Activated naive CD4-positive, alpha-beta T cell treated with anti-CD3 and anti-CD28 coated beads, Interleukin-2, amount 50 U/mL, for 24 hours (primary cell): ENCODE results near the gene ABHD18.
"Not testable (repeated sequence)": the region's sequence is repeated elsewhere in the genome, so short reads cannot be mapped to it uniquely, and the experiment has no call there.

Source experiments
- H3K27ac Mint-ChIP-seq: one replicate; pipeline ENCODE4 v1.8.0; 2021; ENCODE audit warnings: mild to moderate bottlenecking, mixed read lengths
- H3K27me3 Mint-ChIP-seq: one replicate; pipeline ENCODE4 v1.8.0; 2021; ENCODE audit warnings: mixed read lengths
- H3K36me3 Mint-ChIP-seq: one replicate; pipeline ENCODE4 v1.8.0; 2021; ENCODE audit warnings: mixed read lengths
- H3K4me1 Mint-ChIP-seq: one replicate; pipeline ENCODE4 v1.8.0; 2021; ENCODE audit warnings: mixed read lengths
- H3K4me3 Mint-ChIP-seq: one replicate; pipeline ENCODE4 v1.8.0; 2021; ENCODE audit warnings: mild to moderate bottlenecking, mixed read lengths
- H3K9me3 Mint-ChIP-seq: one replicate; pipeline ENCODE4 v1.8.0; 2021; ENCODE audit warnings: mixed read lengths

Gene ABHD18

DNA sequence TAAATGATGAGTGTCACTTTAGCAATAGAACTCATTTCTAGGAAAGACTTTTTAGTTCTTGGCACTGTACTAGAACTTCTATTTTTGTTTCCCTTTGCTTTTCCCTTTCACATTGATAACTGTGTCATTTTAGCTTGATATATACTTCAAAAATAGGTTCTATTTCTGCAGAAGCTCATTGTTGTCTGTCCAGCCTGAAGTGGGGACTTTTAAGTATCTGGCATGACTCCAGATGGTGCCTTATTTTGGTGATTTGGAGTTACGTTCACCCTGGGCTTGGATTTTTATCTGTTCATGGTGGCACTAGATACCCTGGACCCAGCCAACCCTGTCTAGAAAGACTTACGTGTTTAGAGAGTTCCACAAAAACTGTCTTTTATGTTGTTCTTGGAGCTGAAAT lies 3.4 kb downstream of the ABHD18 start:
- Mint-ChIP-seq H3K9me3 (no peaks in the 10 kb centered on the region), H3K4me3 (no peak overlapping the region), H3K27ac (no peak overlapping the region)

DNA sequence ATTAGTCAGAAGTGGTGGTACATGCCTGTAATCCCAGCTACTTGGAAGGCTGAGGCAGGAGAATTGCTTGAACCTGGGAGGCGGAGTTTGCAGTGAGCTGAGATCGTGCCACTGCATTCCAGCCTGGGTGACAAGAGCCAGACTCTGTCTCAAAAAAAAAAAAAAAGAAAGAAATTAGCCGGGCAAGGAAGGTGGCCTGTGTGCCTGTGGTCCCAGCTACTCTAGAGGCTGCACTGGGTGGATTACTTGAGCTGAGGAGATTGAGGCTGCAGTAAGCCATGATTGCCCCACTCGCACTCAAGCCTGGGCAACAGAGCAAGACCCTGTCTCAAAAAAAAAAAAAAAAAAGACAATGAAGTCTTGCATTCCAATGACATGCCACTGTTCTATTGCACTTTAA lies 5.7 kb downstream of the ABHD18 start:
- not testable (repeated sequence) for H3K27me3 Mint-ChIP-seq, H3K27ac Mint-ChIP-seq, H3K36me3 Mint-ChIP-seq, H3K9me3 Mint-ChIP-seq, H3K4me3 Mint-ChIP-seq
- peaks cover 32% of the 10 kb centered on the region for H3K4me1 Mint-ChIP-seq

More for the DNA sequence above, 3.4 kb downstream of the ABHD18 start:
- H3K36me3 Mint-ChIP-seq: peaks cover 1% of the 10 kb centered on the region
- H3K27me3 Mint-ChIP-seq: no peaks in the 10 kb centered on the region
- H3K4me1 Mint-ChIP-seq: peaks cover 28% of the 10 kb centered on the region

DNA sequence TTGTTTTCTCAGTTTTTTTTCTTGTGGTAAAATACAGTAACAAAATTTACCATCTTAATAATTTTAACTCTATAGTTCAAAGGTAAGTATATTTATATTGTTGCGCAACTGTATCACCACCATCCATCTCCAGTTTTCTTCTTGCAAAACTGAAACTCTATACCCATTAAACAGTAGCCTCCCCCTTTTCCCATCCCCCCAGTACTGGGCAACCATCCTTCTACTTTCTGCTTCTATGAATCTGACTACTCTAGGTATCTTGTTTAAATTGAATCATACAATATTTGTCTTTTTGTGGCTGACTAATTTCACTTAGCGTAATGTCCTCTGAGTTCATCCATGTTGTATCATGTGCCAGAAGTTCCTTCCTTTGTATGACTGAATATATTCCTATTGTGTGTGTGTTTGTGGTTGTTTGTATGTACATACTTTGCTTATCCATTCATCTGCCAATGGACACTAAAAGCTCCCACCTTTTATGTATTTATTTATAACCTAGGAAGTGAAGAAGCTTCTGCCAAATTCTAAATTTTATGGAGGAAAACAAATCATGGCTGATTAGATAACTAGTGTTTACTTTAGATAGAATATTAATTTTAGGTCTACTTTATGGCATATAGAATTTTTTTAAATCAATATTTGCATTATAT lies 10.0 kb downstream of the ABHD18 start:
- Mint-ChIP-seq H3K4me1 (peaks cover 12% of the 10 kb centered on the region), H3K9me3 (no peaks in the 10 kb centered on the region), H3K27ac (no peak overlapping the region), H3K36me3 (peaks cover 12% of the 10 kb centered on the region), H3K27me3 (no peaks in the 10 kb centered on the region), H3K4me3 (no peak overlapping the region)

DNA sequence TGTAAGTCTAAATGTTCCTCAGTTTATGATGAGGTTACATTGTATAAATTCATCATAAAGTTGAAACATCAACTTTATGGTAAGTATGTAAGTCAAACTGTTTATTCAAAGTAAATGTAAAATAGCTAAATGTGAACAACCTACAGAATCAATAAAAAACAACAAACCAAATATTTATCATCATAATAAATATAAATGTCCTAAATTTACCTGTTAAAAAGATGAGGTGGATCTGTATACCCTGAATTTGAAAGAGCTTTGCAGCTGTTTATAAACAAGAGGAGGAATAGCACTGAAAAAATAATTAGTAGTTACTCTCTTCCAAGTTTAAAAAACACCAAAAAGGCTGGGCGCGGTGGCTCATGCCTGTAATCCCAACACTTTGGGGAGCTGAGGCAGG lies 13.7 kb downstream of the ABHD18 start:
- Mint-ChIP-seq H3K9me3 (no peaks in the 10 kb centered on the region), H3K36me3 (peaks cover 11% of the 10 kb centered on the region), H3K27me3 (no peaks in the 10 kb centered on the region), H3K4me1 (peaks cover 16% of the 10 kb centered on the region), H3K4me3 (no peak overlapping the region), H3K27ac (no peak overlapping the region)

DNA sequence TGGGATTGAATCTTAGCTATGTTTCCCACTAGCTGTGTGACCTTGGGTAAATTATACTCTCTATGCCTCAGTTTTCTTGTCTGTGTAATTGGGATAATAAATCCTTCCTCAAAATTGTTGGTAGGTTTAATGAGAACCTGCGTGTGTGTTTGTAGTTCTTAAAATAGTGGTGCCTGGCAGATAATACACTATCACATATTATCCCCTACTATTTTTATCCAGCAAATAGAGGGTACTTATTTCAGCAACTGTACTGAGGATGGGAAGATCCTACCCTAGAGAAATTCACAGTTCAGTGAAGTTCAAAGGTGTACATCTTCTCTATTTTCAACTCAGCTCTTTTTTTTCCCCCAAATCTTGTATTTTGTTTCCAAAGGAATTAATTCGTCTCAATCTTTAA lies 17.2 kb downstream of the ABHD18 start:
- no peak overlapping the region for H3K4me3 Mint-ChIP-seq
- no peak overlapping the region for H3K27ac Mint-ChIP-seq
- H3K27me3 Mint-ChIP-seq: no peaks in the 10 kb centered on the region
- H3K36me3 Mint-ChIP-seq: peaks cover 9% of the 10 kb centered on the region
- peaks cover 10% of the 10 kb centered on the region for H3K4me1 Mint-ChIP-seq
- H3K9me3 Mint-ChIP-seq: no peaks in the 10 kb centered on the region

DNA sequence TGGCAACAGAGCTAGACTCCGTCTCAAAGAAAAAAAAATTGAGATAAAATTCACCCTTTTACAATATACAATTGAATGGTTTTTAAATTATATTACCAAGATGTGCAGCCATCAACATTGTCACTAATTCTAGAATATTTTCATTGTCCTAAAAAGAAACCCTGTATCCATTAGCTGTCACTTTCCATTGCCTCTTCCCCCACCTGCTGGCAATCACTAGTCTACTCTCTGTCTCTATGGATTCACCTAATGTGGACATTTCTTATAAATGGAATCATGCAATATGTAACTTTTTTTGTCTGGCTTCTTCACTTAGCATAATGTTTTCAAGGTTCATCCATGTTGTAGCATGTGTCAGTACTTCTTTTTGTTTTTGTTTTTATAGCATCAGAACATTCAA lies 20.8 kb downstream of the ABHD18 start:
- no peaks in the 10 kb centered on the region for H3K27me3 Mint-ChIP-seq
- H3K9me3 Mint-ChIP-seq: no peaks in the 10 kb centered on the region
- peaks cover 6% of the 10 kb centered on the region for H3K4me1 Mint-ChIP-seq
- peaks cover 7% of the 10 kb centered on the region for H3K36me3 Mint-ChIP-seq
- no peak overlapping the region for H3K27ac Mint-ChIP-seq
- H3K4me3 Mint-ChIP-seq: no peak overlapping the region

DNA sequence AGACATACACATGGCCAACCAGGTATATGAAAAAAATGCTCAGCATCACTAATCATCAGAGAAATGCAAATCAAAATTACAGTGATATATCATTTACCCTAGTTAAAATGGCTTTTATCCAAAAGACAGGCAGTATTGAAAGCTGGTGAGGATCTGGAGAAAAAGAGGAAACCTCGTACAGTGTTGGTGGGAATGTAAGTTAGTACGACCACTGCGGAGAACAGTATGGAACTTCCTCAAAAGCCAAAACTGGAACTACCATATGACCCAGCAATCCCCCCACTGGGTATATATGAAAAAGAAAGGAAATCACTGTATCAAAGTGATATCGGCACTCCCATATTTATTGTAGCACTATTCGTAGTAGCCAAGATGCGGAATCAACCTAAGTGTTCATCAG lies 23.4 kb downstream of the ABHD18 start:
- Mint-ChIP-seq H3K27me3 (no peaks in the 10 kb centered on the region), H3K36me3 (peaks cover 12% of the 10 kb centered on the region), H3K27ac (no peak overlapping the region), H3K4me1 (peaks cover 11% of the 10 kb centered on the region), H3K9me3 (no peaks in the 10 kb centered on the region), H3K4me3 (no peak overlapping the region)

DNA sequence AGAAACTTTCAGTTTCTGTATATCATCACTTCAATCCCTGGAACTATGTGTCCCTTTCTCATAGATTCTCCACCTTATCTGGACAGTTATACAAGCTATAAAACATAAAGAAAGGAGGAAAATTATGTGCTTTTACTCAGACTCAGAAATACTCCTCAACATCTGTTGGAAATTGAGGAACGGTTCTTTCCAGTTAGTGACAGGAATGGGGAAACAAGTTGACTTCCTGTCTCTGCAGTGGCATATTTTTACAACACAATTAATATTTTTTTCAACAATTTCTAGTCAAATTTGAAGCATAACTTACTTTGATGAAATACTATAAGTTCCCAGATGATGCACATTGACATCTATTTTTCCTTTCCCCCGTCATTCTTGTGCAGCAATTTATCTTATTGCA lies 27.9 kb downstream of the ABHD18 start:
- H3K9me3 Mint-ChIP-seq: no peaks in the 10 kb centered on the region
- no peak overlapping the region for H3K27ac Mint-ChIP-seq
- no peaks in the 10 kb centered on the region for H3K27me3 Mint-ChIP-seq
- peaks cover 25% of the 10 kb centered on the region for H3K36me3 Mint-ChIP-seq
- no peak overlapping the region for H3K4me3 Mint-ChIP-seq
- peaks cover 21% of the 10 kb centered on the region for H3K4me1 Mint-ChIP-seq

DNA sequence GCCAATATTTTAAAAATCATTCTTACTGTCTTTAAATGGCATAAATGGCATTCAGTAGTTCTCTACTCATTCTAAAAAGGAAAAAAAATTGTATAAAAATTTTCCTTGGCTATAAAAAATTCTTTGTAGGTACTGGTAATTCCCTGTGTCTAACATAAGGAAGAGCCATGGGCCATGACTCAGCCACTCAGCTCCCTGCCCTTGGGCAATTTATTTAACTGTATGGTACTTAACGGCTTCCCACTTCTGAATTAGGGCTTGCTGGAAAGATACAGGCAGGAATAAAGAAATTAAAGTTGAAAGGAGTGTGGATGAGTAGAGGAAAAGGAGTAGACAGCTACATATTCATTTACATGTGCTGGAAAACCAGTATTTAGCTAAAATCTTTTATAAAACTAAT lies 30.6 kb downstream of the ABHD18 start:
- peaks cover 36% of the 10 kb centered on the region for H3K36me3 Mint-ChIP-seq
- no peaks in the 10 kb centered on the region for H3K27me3 Mint-ChIP-seq
- H3K4me3 Mint-ChIP-seq: no peak overlapping the region
- H3K9me3 Mint-ChIP-seq: peaks cover 5% of the 10 kb centered on the region
- no peak overlapping the region for H3K27ac Mint-ChIP-seq
- peaks cover 34% of the 10 kb centered on the region for H3K4me1 Mint-ChIP-seq

DNA sequence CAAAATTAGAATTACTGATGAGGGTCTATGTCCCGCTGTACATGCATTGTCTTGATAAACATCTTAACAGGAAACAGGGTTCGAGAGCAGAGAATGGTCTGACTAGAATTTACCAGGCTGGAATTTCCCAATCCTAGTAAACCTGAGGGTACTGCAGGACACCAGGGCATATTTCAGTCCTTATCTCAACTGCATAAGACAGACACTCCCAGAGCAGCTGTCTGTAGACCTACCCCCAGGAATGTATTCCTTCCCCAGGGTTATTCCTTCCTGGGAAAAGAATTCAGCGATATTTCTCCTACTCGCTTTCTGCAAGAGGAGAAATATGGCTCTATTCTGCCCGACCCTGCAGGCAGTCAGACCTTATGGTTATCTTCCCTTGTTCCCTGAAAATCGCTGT lies 31.3 kb downstream of the ABHD18 start:
- not testable (repeated sequence) for H3K27ac Mint-ChIP-seq
- Mint-ChIP-seq H3K36me3 (peaks cover 36% of the 10 kb centered on the region), H3K4me1 (peaks cover 41% of the 10 kb centered on the region)

DNA sequence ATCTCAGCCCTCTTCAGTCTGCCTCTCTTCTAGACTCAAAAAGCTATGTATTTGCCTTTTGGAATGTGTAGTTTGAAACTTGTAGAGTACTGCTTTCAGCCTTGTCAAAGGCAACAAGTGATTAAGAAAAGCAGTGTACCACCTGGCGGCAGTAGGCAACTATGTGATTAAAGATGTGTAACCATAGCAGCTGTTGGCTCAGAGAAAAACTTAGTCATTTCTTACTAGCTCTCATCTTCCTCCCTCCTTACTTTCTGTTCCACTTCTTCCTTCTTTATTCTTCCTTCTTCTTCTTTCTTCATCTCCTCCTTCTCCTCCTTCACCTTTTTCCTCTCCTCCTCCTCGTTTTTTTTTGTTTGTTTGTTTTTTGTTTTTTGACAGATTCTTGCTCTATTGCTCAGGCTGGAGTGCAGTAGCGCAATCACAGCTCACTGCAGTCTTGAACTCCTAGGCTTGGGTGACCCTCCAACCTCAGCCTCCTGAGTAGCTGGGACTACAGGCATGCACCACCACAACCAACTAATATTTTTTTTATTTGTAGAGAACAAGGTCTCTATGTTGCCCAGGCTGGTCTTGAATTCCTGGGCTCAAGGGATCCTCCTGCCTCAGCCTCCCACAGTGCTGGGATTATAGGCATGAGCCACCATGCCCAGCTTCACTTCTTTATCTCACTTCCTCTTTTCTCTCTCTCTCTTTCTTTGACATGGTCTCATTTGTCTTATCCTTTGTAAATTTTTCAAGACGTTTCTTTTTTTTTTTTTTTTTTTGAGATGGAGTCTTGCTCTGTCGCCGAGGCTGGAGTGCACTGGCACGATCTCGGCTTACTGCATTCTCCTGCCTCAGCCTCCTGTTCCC lies 32.6 kb downstream of the ABHD18 start:
- Mint-ChIP-seq H3K4me3 (no peak overlapping the region), H3K4me1 (peaks cover 42% of the 10 kb centered on the region), H3K27ac (no peak overlapping the region), H3K9me3 (peaks cover 5% of the 10 kb centered on the region), H3K36me3 (peaks cover 35% of the 10 kb centered on the region), H3K27me3 (no peaks in the 10 kb centered on the region)

More for the DNA sequence above, 31.3 kb downstream of the ABHD18 start:
- not testable (repeated sequence) for H3K9me3 Mint-ChIP-seq, H3K4me3 Mint-ChIP-seq, H3K27me3 Mint-ChIP-seq

DNA sequence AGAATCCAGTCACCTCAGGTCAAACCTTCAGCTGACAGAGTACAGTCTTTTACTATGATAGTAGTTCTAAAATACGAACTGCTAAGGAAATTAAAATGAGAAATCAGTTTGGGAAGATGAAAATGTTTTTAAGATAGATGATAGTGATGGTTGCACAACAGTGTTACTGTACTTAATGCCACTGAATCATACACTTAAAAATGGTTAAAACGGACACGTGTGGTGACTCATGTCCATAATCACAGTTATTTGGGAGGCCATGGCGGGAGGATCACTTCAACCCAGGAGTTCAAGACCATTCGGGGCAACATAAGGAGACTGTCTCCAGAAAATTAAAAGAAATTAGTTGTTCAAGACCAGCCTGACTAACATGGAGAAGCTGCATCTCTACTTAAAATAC lies 41.4 kb downstream of the ABHD18 start:
- Mint-ChIP-seq H3K36me3 (peaks cover 7% of the 10 kb centered on the region), H3K9me3 (no peaks in the 10 kb centered on the region), H3K27me3 (no peaks in the 10 kb centered on the region), H3K27ac (no peak overlapping the region), H3K4me3 (no peak overlapping the region), H3K4me1 (peaks cover 3% of the 10 kb centered on the region)

DNA sequence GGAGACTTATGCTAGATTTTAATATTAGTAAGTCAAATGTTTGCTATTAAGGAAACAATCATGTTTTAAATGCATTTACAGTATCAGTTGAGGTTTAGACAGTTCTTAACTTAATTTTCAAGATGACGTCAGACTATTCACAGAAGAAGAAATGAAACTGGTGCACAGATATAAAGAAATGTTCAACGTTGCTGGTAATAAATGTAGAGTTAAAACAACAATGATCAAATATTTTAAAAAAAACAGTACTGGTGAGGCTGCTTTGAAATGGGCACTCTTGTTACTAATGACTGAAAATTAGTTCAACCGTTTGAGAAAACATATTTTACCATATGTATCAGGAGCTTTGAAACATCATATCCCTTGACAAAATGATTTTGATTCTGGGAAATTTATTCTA lies 44.2 kb downstream of the ABHD18 start:
- no peaks in the 10 kb centered on the region for H3K27me3 Mint-ChIP-seq
- no peak overlapping the region for H3K4me3 Mint-ChIP-seq
- peaks cover 10% of the 10 kb centered on the region for H3K36me3 Mint-ChIP-seq
- H3K27ac Mint-ChIP-seq: no peak overlapping the region
- H3K9me3 Mint-ChIP-seq: no peaks in the 10 kb centered on the region
- no peaks in the 10 kb centered on the region for H3K4me1 Mint-ChIP-seq

DNA sequence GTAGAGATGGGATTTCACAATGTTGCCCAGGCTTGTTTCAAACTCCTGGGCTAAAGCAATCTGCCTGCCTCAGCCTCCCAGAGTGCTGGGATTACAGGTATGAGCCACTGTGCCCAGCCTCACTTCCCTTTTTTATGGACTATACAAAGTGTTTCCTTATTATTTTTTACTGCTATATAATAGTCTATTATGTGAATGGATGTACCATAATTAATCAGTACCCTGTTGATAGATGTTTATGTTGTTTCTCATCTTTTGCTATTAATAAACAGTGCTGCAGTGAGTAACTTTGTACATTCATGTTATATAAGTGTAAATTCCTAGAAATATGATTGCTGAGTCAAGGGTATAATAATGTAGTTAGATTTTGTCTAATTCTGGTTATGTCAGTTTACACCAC lies 60.1 kb downstream of the ABHD18 start:
- Mint-ChIP-seq H3K27ac (no peak overlapping the region), H3K9me3 (no peaks in the 10 kb centered on the region), H3K36me3 (peaks cover 23% of the 10 kb centered on the region), H3K4me3 (no peak overlapping the region), H3K27me3 (no peaks in the 10 kb centered on the region), H3K4me1 (no peaks in the 10 kb centered on the region)

DNA sequence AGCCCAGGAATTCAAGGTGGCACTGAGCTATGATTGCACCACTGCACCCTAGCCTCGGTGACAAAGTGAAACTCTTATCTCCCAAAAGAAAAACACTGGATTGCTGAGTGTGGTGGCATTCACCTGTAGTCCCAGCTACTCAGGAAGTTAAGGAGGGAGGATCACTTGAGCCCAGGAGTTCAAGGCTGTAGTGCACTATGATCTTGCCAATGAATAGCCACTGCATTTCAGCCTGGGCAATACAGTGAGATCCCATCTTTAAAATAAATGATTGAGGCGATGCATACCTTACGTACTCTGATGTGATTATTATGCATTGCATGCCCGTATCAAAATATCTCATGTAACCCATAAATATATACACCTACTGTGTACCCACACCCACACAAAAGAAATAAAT lies 64.7 kb downstream of the ABHD18 start:
- Mint-ChIP-seq H3K9me3 (no peaks in the 10 kb centered on the region), H3K4me1 (no peaks in the 10 kb centered on the region), H3K27ac (no peak overlapping the region), H3K27me3 (no peaks in the 10 kb centered on the region), H3K4me3 (no peak overlapping the region), H3K36me3 (peaks cover 17% of the 10 kb centered on the region)

DNA sequence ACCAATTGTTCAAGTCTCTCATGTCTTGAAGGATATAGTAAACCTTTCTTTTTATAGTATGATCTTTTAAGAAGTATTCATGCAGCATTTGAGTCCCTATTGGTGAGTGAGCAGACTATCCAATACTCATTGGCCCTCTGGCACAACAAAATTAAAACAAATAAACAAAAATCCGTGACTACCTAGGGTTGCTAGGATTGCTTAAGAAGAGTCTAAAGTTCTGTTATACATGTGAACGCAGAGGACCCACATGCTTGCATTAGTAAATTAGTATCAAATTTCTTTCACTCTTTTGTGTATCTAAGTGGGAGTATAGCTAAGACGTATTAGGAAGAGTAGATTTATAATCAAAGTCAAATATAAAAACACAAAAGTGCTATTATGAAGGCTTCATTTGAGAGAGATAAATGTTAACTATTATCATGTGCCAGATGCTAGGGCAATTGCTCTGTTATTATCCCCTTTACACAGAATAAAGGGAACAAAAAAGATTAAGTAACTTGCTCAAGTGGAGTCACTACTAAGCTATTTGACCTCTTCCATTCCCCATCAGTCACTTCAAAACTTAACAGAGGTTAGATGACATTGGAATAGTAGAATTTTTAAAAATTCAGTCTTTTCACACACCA lies 66.7 kb downstream of the ABHD18 start:
- Mint-ChIP-seq H3K36me3 (peaks cover 12% of the 10 kb centered on the region), H3K27me3 (no peaks in the 10 kb centered on the region), H3K4me1 (no peaks in the 10 kb centered on the region), H3K9me3 (no peaks in the 10 kb centered on the region), H3K4me3 (no peak overlapping the region), H3K27ac (peak overlapping the region; percentile 30)
